Measurements from ENCODE around the gene OPN1MW2. TPM values are rescaled to one million over a fixed set of nuclear protein-coding genes. Genes with fewer than 3 reads are reported as not detected.
A peak's percentile ranks its signal among the peaks of the same experiment; 100 is the strongest.
"Not testable (repeated sequence)": the region's sequence is repeated elsewhere in the genome, so short reads cannot be mapped to it uniquely, and the experiment has no call there.

OPN1MW2 gene
- total RNA-seq (not detected), polyA plus RNA-seq (ENCODE audit: insufficient read length in 6 of 6) (not detected)
- long read RNA-seq, donor 1: 0 reads
- long read RNA-seq, donor 2: 0 reads
- long read RNA-seq, donor 3: 0 reads
- long read RNA-seq, donor 4: 0 reads
- long read RNA-seq, donor 5: 0 reads
- long read RNA-seq, donor 6: 0 reads
- long read RNA-seq, donor 7: 0 reads
- long read RNA-seq, donor 8: 0 reads
- long read RNA-seq, donor 9: 0 reads
- long read RNA-seq, donor 10: 0 reads
- long read RNA-seq, donor 11: 0 reads
- long read RNA-seq, donor 12: 0 reads

DNA sequence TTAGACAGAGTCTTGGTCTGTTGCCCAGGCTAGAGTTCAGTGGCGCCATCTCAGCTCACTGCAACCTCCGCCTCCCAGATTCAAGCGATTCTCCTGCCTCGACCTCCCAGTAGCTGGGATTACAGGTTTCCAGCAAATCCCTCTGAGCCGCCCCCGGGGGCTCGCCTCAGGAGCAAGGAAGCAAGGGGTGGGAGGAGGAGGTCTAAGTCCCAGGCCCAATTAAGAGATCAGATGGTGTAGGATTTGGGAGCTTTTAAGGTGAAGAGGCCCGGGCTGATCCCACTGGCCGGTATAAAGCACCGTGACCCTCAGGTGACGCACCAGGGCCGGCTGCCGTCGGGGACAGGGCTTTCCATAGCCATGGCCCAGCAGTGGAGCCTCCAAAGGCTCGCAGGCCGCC, at the start of gene OPN1MW2:
TSS of gene OPN1MW2 (plus strand) at position 301 of the 400 bp plus-strand sequence. CDS start at position 361, 60 bp downstream.
- H3K27ac ChIP-seq; DNase-seq; ATAC-seq; H3K4me1 ChIP-seq; H3K4me3 ChIP-seq; H3K27me3 ChIP-seq; H3K9me3 ChIP-seq; intact Hi-C loops (cut with DNase I); H3K36me3 ChIP-seq: not testable (repeated sequence)

DNA sequence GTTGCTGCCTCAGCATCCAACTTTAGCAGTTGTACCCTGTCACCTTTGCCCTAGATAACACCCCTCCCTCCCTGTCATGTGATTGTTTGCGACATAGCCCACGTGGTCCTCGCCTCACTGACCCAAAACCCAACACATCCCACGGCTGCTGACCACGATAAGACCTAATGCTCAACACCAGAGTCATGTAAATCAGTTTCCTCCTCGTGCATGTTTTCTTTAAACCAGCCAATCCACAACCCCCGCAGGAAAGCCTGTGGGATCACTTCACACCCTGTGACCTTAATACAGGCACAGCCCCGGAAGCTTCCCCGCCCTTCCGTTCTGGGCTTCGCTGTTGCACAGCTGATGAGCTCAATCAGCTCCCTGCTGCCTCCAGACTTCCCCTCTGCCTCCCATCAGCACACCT, 47.0 kb upstream of the OPN1MW2 start:
- H3K27ac ChIP-seq; DNase-seq; H3K4me3 ChIP-seq; H3K36me3 ChIP-seq; H3K27me3 ChIP-seq; H3K9me3 ChIP-seq; H3K4me1 ChIP-seq; intact Hi-C loops (cut with DNase I): not testable (repeated sequence)
- peak; percentile 91 for ATAC-seq

- H3K4me3 ChIP-seq; H3K36me3 ChIP-seq; DNase-seq; H3K4me1 ChIP-seq; H3K9me3 ChIP-seq; H3K27me3 ChIP-seq; ATAC-seq; H3K27ac ChIP-seq; intact Hi-C loops (cut with DNase I): not testable (repeated sequence)
Measured at GRCh38 chrX:154174356-154174755, 45.2 kb upstream of the OPN1MW2 start.

GRCh38 chrX:154182296-154182695, 37.3 kb upstream of the OPN1MW2 start, which contains the start of gene OPN1MW:
Gene OPN1MW (plus strand): TSS chrX:154182596. CDS start chrX:154182678, 82 bp downstream.
- intact Hi-C loops (cut with DNase I): not testable (repeated sequence)

DNA sequence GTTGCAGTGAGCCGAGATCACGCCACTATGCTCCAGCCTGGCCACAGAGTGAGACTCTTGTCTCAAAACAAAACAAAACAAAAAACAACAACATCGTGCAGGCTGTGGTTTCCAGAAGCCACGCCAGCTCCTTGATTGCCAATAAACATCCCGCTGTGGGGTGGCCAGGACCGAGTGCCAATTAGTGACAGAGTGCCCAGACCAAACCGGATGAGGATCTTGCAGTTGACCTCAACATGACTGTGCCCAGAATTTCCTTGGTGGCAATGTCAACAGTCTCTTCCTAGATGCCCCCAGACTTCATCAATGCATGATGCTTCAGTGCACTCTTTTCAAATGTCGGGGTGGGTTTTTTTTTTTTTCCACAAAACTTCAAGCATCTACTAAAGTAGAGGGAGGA, 35.8 kb upstream of the OPN1MW2 start:
- H3K9me3 ChIP-seq; H3K4me3 ChIP-seq; H3K4me1 ChIP-seq; ATAC-seq; H3K27ac ChIP-seq; H3K27me3 ChIP-seq; H3K36me3 ChIP-seq; intact Hi-C loops (cut with DNase I); DNase-seq: not testable (repeated sequence)

More at GRCh38 chrX:154182296-154182695, 37.3 kb upstream of the OPN1MW2 start, which contains the start of gene OPN1MW:
- not testable (repeated sequence) for H3K9me3 ChIP-seq, H3K27me3 ChIP-seq, H3K4me1 ChIP-seq, H3K36me3 ChIP-seq, H3K4me3 ChIP-seq, ATAC-seq, DNase-seq, H3K27ac ChIP-seq

- not testable (repeated sequence) for ATAC-seq
Measured at GRCh38 chrX:154192846-154193245, 26.7 kb upstream of the OPN1MW2 start.

DNA sequence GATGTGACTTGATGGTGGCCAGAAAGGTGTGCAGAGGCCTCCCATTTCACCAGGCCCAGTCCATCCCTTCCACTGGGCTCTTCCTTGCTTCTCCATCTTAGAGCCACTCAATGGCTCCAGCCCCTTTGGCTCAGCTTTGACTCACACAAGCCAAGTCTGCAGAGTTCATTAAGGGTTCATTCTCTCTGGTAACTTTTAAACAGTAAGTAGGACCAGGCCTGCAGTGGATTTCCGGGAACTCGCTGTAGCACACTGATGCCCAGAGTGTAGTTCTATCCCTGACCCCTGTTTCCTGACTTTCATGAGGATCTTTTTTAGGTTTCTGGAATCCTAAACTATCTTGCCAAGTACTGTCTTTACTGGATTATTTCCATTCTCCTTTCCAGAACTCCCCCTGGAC, 25.2 kb upstream of the OPN1MW2 start:
- H3K36me3 ChIP-seq; DNase-seq; H3K4me1 ChIP-seq; intact Hi-C loops (cut with DNase I); H3K27ac ChIP-seq; H3K9me3 ChIP-seq; H3K4me3 ChIP-seq; H3K27me3 ChIP-seq: not testable (repeated sequence)
- ATAC-seq: peak; percentile 29

More at GRCh38 chrX:154192846-154193245, 26.7 kb upstream of the OPN1MW2 start:
- H3K4me3 ChIP-seq; H3K4me1 ChIP-seq; DNase-seq; H3K36me3 ChIP-seq; H3K27ac ChIP-seq; intact Hi-C loops (cut with DNase I); H3K9me3 ChIP-seq; H3K27me3 ChIP-seq: not testable (repeated sequence)

DNA sequence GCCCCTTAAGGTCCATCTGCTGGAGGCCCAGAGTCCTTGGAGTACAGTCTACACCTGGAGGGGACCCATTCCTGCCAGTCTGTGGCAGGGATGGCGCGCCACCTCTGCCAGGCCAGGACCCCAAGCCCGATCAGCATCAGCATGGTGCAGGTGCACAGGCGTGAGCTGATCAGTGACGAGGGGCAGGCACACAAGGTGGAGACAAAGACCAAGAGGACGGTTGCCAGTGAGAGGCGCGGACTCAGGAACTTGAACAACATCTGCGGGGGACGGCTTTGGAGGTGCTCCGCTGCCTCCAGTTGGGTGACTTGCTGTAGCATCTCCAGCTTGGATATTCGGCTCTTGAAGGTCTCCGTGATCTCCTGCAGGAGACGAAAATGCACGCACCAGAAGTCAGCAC, 23.1 kb upstream of the OPN1MW2 start:
- H3K9me3 ChIP-seq; H3K27ac ChIP-seq; DNase-seq; H3K4me1 ChIP-seq; intact Hi-C loops (cut with DNase I); H3K27me3 ChIP-seq; ATAC-seq; H3K36me3 ChIP-seq; H3K4me3 ChIP-seq: not testable (repeated sequence)

- H3K4me3 ChIP-seq; H3K4me1 ChIP-seq; H3K9me3 ChIP-seq; H3K36me3 ChIP-seq; H3K27ac ChIP-seq; intact Hi-C loops (cut with DNase I); H3K27me3 ChIP-seq; DNase-seq: not testable (repeated sequence)
- ATAC-seq: peak; percentile 90
Measured at GRCh38 chrX:154209670-154210418, 9.7 kb upstream of the OPN1MW2 start.

DNA sequence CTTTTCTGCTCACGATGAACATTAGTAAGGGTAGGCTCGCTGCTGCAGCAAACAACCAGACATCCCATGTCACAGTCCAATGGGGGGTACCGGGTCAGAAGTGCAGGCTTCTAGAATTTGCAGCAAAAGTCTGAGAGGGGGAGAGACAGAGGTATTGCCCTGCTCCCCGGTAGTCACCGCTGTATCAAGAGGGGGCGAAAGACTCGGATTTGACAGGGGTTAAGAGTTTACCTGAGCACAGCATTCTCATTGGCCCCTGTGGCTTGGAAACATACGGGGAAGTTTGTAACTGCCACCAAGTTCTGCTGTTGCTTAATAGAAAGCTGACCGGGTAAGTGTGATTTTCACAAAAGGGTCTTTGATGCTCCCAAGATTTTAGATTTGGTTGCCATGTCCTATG, 8.5 kb upstream of the OPN1MW2 start:
- H3K4me1 ChIP-seq; H3K9me3 ChIP-seq; H3K4me3 ChIP-seq; H3K27me3 ChIP-seq; DNase-seq; intact Hi-C loops (cut with DNase I); ATAC-seq; H3K36me3 ChIP-seq; H3K27ac ChIP-seq: not testable (repeated sequence)

- ATAC-seq; H3K36me3 ChIP-seq; intact Hi-C loops (cut with DNase I); H3K9me3 ChIP-seq; H3K27ac ChIP-seq; DNase-seq; H3K27me3 ChIP-seq; H3K4me3 ChIP-seq; H3K4me1 ChIP-seq: not testable (repeated sequence)
Measured at GRCh38 chrX:154211499-154211898, 8.1 kb upstream of the OPN1MW2 start.

- H3K9me3 ChIP-seq; H3K36me3 ChIP-seq; H3K27me3 ChIP-seq; ATAC-seq; H3K4me3 ChIP-seq; DNase-seq; H3K4me1 ChIP-seq; intact Hi-C loops (cut with DNase I); H3K27ac ChIP-seq: not testable (repeated sequence)
Measured at GRCh38 chrX:154225292-154225691, 5.7 kb downstream of the OPN1MW2 start.

DNA sequence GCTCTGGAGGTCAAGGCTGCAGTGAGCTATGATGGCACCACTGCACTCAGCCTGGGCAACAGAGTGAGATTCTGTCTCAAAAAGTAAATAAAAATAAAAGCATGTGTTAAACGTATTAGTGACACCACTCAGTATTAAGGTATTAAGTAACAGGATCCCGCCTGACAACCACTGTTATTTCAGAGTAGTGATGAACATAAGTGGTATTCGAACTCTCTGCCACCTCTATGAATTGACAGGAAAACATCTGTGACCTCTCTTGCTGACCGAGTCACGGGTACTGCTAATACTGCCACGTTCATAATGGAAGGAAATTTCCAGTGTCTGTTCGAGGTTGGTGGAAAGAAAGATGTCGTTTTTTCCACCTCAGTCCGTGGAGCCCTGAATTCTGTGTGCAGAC, 7.2 kb downstream of the OPN1MW2 start:
- H3K4me1 ChIP-seq; H3K4me3 ChIP-seq; H3K9me3 ChIP-seq; H3K27ac ChIP-seq; ATAC-seq; intact Hi-C loops (cut with DNase I); DNase-seq; H3K36me3 ChIP-seq; H3K27me3 ChIP-seq: not testable (repeated sequence)
